COR-L47 (cell line): Measurements from ENCODE around the gene TBC1D20.
A peak's percentile ranks its signal among the peaks of the same experiment; 100 is the strongest.

Experiments
- DNase-seq: peaks from one replicate; lab custom pipeline; 2025; lab: John Stamatoyannopoulos, UW

TBC1D20 gene

GRCh38 chr20:437787-438486 lies 24.4 kb downstream of the TBC1D20 start:
- DNase-seq = no peak

GRCh38 chr20:436476-436875 lies 25.9 kb downstream of the TBC1D20 start:
- DNase-seq = no peak

- DNase-seq = no peak
Observed at GRCh38 chr20:435558-435957, 26.8 kb downstream of the TBC1D20 start.

- no peak for DNase-seq
Observed at GRCh38 chr20:434661-435419, 27.5 kb downstream of the TBC1D20 start.

- no peak for DNase-seq
Observed at GRCh38 chr20:434221-434620, 28.1 kb downstream of the TBC1D20 start.

GRCh38 chr20:433300-433975 lies 28.9 kb downstream of the TBC1D20 start:
- DNase-seq = no peak

GRCh38 chr20:432677-433299 lies 29.5 kb downstream of the TBC1D20 start:
- DNase-seq = no peak

GRCh38 chr20:432208-432607 lies 30.1 kb downstream of the TBC1D20 start:
- DNase-seq = no peak

GRCh38 chr20:431012-431904 lies 31.1 kb downstream of the TBC1D20 start:
- peak; percentile 74 for DNase-seq

- no peak for DNase-seq
Observed at GRCh38 chr20:430091-430999, 32.0 kb downstream of the TBC1D20 start.

- no peak for DNase-seq
Observed at GRCh38 chr20:428658-429200, 33.6 kb downstream of the TBC1D20 start.

- no peak for DNase-seq
Observed at GRCh38 chr20:427849-428657, 34.3 kb downstream of the TBC1D20 start.

- no peak for DNase-seq
Observed at GRCh38 chr20:427401-427800, 34.9 kb downstream of the TBC1D20 start.

GRCh38 chr20:426566-426965 lies 35.8 kb downstream of the TBC1D20 start:
- no peak for DNase-seq

- DNase-seq = no peak
Observed at GRCh38 chr20:421685-422250, 40.6 kb downstream of the TBC1D20 start.

GRCh38 chr20:420721-421574 lies 41.4 kb downstream of the TBC1D20 start:
- peak; percentile 60 for DNase-seq

- DNase-seq = no peak
Observed at GRCh38 chr20:420166-420620, 42.1 kb downstream of the TBC1D20 start.
